NCI-H1417 treated with DMSO at 0.1 percent for 48 hours (cell line): ENCODE data around the gene GADD45B.

ENCODE experiments used
- DNase-seq: peaks from one replicate; lab custom pipeline; 2025; lab: John Stamatoyannopoulos, UW

Gene GADD45B, protein sequence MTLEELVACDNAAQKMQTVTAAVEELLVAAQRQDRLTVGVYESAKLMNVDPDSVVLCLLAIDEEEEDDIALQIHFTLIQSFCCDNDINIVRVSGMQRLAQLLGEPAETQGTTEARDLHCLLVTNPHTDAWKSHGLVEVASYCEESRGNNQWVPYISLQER

DNA sequence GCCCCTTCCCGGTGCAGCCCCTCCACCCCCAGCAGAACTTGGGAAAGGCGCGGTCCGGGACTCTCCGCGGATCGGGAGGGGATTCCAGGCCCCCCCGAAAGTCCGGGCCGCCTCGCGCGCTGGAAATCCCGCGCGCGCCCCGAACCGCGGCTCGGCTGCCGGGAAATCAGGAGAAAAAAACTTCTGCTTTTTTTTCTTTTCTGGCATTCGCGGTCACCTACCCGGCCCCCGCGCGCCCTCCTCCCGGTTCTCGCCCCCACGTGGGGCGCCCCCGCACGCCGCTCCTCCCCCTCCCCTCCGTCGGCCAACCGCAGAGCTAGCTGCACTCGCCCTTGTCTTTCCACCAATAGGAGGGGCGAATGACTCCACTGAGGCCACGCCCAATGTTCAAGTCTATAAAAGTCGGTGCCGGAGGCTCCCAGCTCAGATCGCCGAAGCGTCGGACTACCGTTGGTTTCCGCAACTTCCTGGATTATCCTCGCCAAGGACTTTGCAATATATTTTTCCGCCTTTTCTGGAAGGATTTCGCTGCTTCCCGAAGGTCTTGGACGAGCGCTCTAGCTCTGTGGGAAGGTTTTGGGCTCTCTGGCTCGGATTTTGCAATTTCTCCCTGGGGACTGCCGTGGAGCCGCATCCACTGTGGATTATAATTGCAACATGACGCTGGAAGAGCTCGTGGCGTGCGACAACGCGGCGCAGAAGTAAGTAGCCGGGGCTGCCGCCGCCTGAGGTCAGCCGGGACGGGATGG lies at the start of gene GADD45B:
TSS of gene GADD45B (plus strand) at position 426 of the 749 bp plus-strand sequence. CDS start at position 658, 232 bp downstream.
- peak; percentile 88 for DNase-seq

DNA sequence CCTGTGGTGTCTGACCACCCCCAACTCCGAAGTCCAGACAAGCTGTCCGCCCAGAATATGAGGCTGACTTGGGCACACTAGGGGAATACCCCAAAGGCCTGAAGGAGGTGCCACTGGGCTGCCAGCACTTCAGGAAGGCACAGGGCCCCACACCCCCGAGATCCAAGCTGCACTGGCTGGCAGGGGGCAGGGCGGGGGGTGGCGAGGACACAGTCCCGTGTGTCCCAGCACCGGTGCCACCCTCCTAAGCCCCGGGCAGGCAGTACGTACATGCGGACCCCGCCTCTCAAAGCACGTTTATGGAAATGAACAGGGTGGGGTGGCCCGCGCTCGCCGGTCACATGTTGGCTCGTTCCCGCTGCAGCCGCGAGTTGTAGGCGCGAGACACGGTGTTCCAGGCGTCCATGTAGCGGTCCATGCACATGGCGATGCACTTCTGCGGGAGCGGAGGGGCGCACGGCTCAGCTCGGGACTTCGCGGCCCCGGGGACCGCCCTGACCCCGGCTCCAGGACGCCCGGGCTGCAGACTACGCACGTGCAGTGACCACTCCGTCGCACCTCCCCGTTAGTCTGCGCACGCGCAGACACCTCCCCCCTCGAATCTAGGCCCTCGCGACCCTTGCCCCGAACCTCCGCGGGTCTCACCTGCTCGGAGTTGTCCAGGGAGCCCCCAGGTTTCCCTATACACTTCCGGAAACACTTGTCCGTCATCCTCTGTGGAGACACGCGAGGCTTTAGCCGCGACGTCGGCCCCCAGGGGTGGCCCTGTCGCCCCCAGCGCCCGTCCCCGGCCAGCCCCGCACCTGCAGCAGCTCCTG lies 49.1 kb upstream of the GADD45B start:
- no peak for DNase-seq

DNA sequence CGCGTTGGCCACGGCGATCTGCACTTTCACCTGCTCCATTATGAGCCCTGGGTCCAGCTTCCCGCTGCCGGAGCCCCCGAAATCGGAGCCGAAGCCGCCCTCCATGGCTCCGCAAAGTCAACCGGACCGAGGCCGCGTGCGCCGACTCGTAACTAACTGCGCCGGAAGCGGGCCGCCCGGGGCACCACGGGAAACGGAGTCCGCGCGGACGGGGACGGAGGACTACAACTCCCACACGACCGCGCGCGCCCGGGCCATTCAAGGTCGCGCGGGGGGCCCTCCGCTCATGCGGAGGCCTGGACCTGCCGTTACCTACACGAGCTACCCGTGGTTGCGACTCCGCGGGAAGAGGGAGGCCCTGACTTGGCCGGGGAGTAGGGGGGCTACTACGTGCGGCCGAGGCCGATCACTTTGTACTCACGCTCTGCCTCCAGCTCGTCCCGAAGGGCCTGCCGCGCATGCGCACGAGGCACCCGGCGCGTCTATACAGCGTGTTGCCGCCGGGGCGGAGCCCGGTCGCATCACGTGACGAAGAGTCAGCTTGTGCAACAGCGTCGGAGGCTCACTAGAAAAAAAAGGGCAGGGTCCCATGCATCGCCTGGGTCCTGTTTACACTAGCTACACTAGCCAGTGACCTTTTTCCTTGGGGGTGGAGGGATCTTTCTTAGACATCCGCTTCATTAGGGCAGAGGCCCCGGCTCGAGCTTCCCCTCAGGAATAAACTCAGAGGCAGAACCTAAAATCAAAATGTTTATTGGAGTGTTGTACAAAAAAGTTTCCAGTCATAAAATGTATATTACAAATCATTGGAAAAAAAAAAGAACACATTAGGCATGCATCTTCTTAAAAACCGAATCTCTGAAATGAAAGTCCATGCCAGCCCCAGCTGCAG lies 48.3 kb upstream of the GADD45B start, which contains the start of gene TIMM13:
TSS of gene TIMM13 (minus strand) at position 158 of the 892 bp plus-strand sequence. CDS start at position 105, 53 bp downstream.
- DNase-seq, result peak; percentile 89

DNA sequence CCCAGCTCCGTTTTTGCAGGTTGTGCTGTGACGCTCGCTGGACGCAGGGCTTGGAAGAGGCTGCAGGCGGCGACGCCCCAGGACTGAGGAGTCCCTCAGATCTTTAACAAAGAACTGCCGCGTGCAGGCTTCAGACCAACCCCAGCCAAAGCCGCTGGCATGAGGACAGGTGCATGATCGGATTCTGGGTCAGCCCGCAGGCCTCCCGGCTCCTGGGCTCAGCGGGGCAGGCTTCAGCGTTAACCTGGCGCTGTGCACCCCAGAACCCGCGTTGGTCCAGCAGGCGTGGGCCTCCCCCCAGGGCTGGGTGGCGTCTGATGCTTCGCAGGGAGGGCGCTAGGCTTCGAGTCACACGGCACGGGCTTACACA lies 47.6 kb upstream of the GADD45B start:
- DNase-seq, result no peak

DNA sequence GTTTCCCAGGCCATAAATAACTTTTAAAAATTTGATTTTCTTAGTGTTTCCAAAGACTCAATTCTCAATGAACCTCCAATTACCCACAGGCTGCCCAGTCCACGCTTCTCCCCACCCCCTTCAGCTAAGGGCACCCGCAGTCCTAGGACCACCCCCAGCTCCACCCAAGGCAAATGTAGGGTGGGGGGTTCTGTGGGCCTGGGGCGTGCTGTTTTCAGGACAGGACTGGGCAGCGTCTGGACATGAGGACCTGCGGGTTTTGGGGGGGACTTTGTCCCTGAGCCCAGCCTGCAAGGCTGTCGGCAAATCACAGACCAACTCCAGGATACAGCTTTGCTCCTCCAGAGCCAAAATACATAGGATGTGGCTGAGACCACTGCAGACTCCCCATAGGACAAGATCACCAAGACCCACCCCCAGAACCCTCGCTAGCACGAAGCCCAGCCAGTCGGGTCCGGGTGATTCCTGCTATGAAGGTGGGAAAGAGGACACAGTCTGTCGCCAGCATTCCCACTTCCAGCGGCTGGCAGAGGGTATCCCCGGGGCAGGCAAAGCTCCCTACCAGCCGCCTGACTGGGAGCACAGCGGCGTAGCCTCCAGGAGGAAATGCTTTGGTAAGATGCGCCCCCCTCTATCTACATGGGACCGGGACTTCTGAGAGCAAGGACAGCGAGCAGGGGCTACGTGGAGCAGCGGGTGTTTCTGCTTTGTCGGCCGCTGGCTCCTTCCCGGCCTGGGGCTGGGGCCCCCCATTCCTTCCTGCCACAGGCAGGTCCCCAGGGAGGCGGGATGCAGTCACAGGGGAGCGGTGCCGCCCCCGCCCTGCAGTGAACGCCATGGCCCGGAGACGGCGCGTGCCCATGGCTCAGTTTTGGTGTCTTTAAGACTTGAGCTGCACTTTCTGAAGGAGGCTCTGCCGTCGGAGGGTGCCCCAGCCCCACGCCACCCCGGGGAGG lies 46.9 kb upstream of the GADD45B start:
- DNase-seq, result no peak

DNA sequence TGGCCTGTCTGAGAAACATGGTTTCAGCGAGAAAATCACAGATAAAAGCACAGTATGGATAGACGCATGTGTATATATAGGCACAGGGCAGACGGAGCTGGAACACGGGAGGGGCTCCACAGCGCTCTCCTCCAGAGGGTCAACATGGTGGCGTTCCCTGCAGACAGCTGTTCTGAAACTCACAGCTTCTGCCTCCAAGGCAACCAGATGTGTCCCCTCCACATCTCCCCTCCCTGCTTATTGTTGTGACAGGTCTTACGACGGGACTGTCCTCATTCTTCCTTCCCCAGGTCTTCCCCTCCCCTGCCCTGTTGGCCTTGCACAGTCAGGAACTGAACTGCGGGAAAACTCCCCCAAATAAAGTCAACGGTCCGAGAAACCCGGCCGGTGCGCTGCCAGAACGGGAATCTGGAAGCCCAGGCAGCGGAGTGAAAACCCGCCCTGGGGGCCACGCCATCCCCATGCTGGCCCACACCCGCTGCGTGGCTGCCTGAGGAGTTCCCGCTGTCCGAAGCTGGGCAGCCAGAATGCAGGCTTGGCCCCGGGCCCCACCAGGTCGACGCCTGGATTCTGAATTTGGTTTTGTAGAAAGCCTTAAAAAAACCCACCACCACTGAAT lies 45.9 kb upstream of the GADD45B start:
- DNase-seq, result no peak

DNA sequence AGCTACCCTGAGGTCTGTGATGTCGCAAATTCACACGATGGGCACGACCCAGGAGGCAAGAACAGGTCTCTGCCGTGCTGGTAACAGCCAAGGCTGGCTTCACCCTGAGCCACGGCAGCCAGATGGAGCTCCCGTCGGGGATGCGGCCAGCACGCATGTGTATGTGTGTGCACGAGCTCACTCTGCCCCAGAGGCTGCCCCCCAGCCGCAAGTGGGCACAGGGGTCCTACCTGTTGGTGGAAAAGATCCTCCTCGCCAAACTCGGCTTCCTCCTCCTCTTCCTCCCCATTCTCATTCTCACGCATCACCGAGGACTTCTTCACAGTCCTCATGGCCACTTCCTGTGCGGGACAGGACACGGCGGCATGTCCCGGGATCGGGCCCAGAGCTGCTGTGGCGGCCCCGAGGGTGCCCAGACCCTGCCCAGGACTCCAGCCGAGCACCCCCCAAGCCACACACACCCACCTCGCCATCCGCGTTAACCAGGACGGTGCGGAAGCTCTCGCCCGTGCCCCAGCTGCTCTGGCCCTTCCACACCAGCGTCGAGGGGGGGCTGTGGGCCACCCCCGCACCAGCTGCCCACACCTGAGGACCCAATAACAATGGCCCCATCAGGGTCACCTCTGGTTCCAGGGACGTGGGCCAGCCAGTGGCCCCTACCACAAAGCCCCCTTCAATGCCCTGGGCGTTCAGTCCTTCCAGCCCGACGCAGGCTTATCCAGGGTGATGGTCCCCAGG lies 44.4 kb upstream of the GADD45B start:
- no peak for DNase-seq

DNA sequence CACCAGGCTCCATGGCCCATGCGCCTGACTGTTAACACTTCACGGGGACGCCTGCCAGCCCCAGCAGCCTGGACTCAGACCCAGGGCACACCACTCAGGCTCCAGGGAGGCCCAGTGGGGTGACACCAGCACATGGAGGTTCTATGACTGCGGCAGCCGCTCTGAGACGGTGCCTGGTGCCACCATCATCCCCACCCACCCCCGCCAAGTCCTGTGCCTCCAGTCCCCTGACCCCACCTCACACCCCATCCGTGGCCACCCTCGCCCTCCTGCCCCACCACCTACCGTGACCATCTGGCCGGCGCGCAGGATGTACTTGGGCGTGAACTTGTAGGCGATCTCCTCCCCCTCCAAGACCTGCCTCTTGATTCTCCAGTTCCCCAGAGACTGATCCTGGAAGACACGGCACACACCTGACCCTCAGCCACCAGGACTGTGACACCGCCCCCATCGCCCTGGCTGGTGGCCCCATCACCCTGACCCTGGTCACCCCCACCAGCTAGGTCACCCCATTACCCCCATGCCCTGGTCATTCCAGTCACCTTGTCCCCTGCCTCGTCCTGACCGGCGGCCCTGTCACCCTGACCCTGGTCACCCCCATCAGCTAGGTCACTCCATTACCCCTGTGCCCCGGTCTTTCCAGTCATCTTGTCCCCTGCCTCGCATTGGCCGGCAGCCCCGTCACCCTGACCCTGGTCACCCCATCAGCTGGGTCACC lies 43.6 kb upstream of the GADD45B start:
- no peak for DNase-seq

DNA sequence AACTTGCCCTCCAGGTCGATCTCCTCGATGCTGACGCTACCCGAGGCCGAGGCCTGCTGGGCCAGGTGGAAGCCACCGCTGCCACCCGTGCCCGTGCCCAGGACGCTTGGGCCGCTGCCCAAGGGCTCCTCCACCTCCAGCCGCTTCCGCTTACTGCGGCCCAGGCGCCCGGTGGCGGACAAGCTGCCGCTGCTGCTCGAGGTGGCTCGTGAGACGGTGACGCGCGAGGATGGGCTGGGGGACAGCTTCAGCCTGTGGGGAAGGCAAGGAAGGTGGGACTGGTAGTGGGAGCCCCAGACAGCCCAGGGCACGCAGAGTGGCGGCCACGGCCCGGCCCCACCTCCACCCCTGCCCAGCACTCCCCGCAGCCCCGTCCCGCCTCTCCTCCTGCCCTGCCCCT lies 42.1 kb upstream of the GADD45B start:
- no peak for DNase-seq

DNA sequence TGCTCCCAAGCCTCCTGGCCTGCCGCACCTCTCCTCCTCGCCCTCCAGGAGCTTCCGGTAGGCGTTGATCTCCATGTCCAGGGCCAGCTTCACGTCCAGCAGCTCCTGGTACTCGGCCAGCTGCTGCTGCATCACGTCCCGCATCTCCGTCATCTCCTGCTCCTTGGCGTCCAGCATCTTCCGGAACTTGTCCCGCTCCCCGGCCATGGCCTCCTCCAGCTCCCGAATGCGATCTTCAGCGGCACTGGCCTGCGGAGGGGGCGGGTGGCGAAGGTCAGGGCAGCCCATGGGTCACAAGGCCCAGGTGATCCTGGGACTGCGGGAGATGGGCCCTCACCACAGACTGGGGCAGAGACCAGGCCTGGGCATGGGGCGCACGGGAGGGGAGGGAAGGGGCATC lies 41.7 kb upstream of the GADD45B start:
- DNase-seq, result no peak

DNA sequence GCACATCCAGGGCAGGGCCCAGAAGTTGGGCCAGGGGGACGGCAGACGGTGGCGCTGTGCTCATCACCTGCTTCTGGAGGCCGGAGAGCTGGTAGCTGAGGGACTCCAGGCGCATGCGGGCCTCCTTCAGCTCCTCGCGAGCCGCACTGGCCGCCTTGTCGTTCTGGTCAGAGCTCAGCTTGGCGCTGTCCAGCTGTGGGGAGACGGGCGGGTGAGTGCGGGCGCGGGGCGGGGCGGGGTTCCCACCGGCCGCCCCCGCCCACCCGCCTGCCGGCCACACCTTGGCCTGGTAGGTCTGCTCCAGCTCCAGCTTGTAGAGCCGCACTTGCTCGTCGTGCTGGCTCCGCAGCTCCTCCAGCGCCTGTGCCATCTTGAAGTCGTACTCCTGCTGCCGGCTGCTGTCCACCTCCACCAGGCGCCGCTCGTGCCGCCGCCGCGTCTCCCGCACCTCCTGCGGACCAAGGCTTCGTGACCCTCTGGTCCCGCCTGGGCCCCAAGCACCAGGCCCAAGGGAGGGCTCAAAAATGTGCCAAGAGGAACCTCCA lies 41.1 kb upstream of the GADD45B start:
- no peak for DNase-seq

DNA sequence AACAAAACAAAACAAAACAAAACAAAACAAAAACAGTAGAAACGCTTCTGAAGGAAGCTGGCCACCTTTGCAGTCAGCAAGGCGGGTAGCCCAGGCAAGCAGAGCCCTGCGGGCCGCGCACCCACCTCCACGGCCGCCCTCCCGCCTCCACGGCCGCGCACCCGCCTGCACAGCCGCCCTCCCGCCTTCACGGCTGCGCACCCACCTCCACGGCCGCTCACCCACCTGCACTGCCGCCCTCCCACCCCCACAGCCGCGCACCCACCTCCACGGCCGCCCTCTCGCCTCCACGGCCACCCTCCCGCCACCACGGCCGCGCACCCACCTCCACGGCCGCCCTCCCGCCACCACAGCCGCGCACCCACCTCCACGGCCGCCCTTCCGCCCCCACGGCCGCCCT lies 39.5 kb upstream of the GADD45B start:
- no peak for DNase-seq

DNA sequence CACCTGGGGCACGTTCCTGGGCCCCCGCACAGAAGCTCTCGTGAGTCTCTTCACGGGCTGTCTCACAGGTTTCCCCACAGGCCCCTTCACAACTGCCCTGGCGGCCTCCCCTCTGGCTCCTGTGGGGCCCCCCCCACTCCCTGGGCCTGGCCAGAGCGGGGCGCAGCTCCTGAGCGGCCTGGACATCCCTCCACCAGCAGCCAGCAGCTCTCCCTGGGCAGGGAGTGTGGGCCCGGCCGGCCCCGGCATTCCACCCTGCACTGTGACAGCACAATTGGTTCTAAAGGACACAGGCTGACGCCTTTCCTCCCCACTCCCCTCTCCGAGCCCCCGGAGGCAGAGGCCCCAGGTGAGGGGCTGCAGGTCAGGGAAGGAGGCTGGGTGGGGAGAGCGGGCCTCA lies 39.0 kb upstream of the GADD45B start:
- no peak for DNase-seq

DNA sequence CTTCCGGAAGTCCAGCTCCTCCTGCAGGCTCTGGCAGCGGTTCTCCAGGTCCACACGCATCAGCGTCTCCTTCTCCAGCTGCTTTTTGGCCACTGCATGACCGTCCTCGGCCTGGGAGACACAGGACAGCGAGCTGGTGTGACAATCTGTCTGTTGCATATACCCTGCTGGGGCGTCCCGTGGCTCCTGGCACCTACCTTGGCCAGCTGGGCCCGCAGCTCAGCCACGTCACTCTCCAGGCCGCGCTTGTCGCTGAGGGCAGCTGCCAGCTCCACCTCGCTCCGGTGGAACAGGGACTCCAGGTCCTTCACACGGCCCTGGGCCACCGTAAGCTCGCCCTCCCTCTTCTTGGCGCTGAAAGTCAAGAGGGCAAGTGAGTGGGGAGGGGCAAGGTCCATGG lies 37.7 kb upstream of the GADD45B start:
- no peak for DNase-seq

DNA sequence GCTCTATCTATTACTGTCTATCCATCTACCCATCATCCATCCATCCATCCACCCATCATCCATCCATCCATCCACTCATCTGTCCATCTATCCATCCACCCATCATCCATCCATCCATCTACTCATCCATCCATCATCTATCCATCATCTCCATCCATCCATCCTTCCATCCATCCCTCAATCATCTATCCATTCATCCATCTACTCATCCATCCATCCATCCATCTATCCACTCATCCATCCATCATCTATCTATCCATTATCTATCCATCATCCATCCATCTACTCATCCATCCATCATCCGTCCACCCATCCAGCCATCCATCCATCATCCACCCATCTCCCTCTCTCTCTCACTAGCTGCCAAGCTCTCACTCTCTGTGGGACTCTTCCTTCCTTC lies 35.4 kb upstream of the GADD45B start:
- no peak for DNase-seq

DNA sequence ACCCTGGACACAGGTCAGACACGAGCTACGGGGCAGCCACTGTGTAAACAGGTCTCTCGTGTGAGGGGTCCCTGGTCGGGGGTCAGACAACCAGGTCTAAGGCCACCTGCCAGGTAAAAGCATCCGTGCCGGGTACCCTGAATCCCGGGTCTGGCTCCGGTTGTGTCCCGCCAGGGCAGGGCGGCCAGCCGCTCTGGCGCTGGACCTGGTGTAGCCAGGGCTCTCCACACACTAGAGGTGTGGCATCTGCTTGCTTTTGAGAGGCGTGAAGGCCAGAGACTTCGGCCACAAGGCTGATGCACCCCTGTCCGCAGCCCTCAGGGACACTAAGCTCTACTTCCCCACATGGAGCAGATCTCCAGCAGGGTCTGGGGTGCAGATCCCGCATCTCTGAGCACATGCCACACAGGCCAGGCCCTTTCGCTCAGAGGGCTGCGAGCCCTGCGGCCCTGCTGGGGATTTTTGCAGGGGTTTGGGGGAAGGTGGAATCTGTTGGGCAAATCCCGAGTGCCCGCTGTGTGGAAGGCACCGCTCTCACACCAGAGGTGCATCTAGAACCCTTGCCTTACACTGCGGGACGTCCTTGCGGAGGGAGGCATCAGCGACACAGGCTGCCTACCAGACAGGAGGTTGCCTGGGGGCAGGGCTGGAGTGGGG lies 34.7 kb upstream of the GADD45B start:
- no peak for DNase-seq

DNA sequence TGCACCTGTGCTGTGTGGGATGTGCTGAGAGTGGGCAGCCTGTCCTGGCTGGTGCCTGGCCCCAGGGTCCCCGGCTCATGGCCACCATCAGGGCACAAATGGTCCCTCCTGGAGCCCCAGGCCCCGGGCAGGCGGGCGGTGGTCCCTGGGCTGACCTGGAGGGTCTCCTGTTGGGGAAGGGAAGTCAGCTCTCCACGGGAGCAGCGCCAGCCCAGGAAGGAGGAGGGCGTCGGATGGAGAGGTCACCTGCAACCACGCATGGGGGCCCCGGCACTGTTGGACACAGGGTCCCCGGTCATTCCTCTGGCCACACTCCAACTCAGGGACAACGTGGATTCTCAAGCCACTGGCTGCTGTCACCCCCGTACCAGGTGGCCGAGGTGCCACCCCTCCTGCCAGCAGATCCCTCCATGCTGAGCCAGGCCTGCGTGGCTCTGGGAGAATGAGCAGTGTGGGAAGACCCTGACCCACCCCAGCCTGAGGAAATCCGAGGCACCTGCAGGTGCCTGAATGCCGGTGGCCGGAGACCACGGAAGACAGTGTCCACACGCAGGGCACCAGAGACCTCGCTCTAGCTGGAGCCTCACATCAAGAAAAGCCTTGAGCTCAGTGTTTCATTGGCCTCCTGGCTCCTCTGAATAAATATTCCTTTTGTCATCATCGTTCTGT lies 32.7 kb upstream of the GADD45B start:
- DNase-seq, result no peak

DNA sequence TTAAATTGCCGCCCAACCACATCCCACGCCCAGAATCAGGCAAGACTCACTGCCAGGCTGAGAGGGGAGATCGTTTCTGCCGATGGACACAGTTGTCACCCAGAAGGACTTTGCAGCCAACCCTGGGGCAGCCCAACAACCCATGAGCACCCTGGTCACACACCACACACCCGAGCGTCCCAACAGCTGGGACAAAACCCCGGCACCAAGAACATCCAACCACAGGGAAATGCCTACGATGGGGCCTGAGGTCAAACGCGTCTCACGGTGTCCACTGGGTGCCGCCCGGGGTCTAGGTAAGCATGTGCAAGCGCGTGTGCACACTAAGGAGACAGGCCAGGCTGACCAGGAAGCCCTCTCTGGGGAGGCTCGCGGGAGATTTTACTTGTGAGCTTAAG lies 32.1 kb upstream of the GADD45B start:
- no peak for DNase-seq
